OCI-LY7 (cell line): ENCODE results near the gene FAM184B.

ENCODE experiments used
- CTCF ChIP-seq: fragments of 200-600 bp; sonication (generic); conservative IDR thresholded peaks from 2 replicates; pipeline ENCODE4 v1.5.1; 2014; ENCODE audit warnings: mild to moderate bottlenecking, antibody characterized with exemption, low read length, moderate library complexity, mixed read lengths
- EZH2phosphoT487 ChIP-seq: fragments of 200-600 bp; sonication (generic); IDR thresholded peaks from 2 replicates; pipeline ENCODE4 v1.6.1; 2018; ENCODE audit warnings: low read depth, borderline replicate concordance, mild to moderate bottlenecking, mixed run types, antibody characterized with exemption, low read length, moderate library complexity, mixed read lengths

DNA sequence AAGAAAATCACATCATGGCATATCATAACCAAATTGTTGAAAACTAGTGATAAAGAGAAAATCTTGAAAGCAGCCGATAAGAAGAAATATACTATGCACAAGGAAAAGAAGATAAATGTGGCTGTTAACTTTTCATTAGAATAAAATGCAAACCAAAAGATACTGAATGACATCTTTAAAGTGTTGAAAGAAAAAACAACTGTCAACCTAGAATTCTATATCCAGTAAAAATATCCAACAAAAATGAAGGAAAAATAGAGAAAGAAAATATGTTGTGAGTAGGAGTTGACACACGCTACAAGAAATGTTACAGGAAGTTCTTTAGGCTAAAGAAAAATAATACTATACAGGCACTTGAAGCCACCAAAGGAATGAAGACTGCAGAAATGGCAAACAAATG lies 82.0 kb downstream of the FAM184B start:
- TF ChIP-seq CTCF (no peak), EZH2phosphoT487 (no peak)
